ENCODE results near the gene NLRP6. TPM values are rescaled to one million over a fixed set of nuclear protein-coding genes. Genes with fewer than 3 reads are reported as not detected.

Gene NLRP6
- total RNA-seq, 4 donors from 2014 or later = 0.15 to 1.3 (median 0.64) TPM

- Histone ChIP-seq H3K9me3 (no peaks in the 10 kb centered on the region), H3K36me3 (no peaks in the 10 kb centered on the region), H3K4me1 (peaks cover 17% of the 10 kb centered on the region), H3K4me3 (no peak overlapping the region), H3K27ac (no peak overlapping the region), H3K27me3 (no peaks in the 10 kb centered on the region)
- WGBS = 85% methylated on average over 3 of the region's 8 CpGs
- peak in 1 of 2 donors; percentile 52 for DNase-seq (ENCODE audit: low spot score in 2 of 2)
- TF ChIP-seq POLR2AphosphoS5 (IDR thresholded peaks at IDR 0.05) = no peak
Measured at GRCh38 chr11:271319-271715, 6.9 kb upstream of the NLRP6 start.

GRCh38 chr11:272195-272930 is 5.8 kb upstream of the NLRP6 start:
- Histone ChIP-seq H3K27me3 (no peaks in the 10 kb centered on the region), H3K36me3 (no peaks in the 10 kb centered on the region), H3K4me3 (no peak overlapping the region), H3K27ac (no peak overlapping the region), H3K4me1 (peaks cover 17% of the 10 kb centered on the region), H3K9me3 (no peaks in the 10 kb centered on the region)
- TF ChIP-seq POLR2A (IDR thresholded peaks at IDR 0.05) (no peak), POLR2AphosphoS5 (IDR thresholded peaks at IDR 0.05) (no peak), CTCF (IDR thresholded peaks at IDR 0.05) (no peak), EP300 (IDR thresholded peaks at IDR 0.05) (no peak)
- WGBS = 92% methylated on average over 22 of the region's 22 CpGs
- peak in 1 of 2 donors; percentile 60 for DNase-seq (ENCODE audit: low spot score in 2 of 2)

- no peak overlapping the region for H3K4me3 ChIP-seq
- no peaks in the 10 kb centered on the region for H3K9me3 ChIP-seq
- H3K27me3 ChIP-seq = peaks cover 1% of the 10 kb centered on the region
- no peak overlapping the region for H3K27ac ChIP-seq
- TF ChIP-seq EP300 (IDR thresholded peaks at IDR 0.05) = no peak
- TF ChIP-seq POLR2AphosphoS5 (IDR thresholded peaks at IDR 0.05) = no peak
- TF ChIP-seq POLR2A (IDR thresholded peaks at IDR 0.05) = no peak
- TF ChIP-seq CTCF (IDR thresholded peaks at IDR 0.05) = no peak
- peak in 1 of 2 donors; percentile 34 for DNase-seq (ENCODE audit: low spot score in 2 of 2)
- peaks cover 12% of the 10 kb centered on the region for H3K4me1 ChIP-seq
- no peaks in the 10 kb centered on the region for H3K36me3 ChIP-seq
- WGBS = 86% methylated on average over 6 of the region's 6 CpGs
Measured at GRCh38 chr11:272931-273198, 5.3 kb upstream of the NLRP6 start.

GRCh38 chr11:276219-276618 is 2.0 kb upstream of the NLRP6 start:
- no peak for DNase-seq (ENCODE audit: low spot score in 2 of 2)
- H3K27ac ChIP-seq = no peak overlapping the region
- H3K4me1 ChIP-seq = peaks cover 27% of the 10 kb centered on the region
- no peaks in the 10 kb centered on the region for H3K9me3 ChIP-seq
- H3K4me3 ChIP-seq = no peak overlapping the region
- H3K36me3 ChIP-seq = no peaks in the 10 kb centered on the region
- TF ChIP-seq POLR2A (IDR thresholded peaks at IDR 0.05) = no peak
- TF ChIP-seq CTCF (IDR thresholded peaks at IDR 0.05) = no peak
- no peak for TF ChIP-seq POLR2AphosphoS5 (IDR thresholded peaks at IDR 0.05)
- peaks cover 35% of the 10 kb centered on the region for H3K27me3 ChIP-seq

GRCh38 chr11:279040-279965 is 1.1 kb downstream of the NLRP6 start:
- peaks cover 34% of the 10 kb centered on the region for H3K4me1 ChIP-seq
- peak in 1 of 2 donors; percentile 62 for DNase-seq (ENCODE audit: low spot score in 2 of 2)
- H3K27ac ChIP-seq = no peak overlapping the region
- peak overlapping the region; percentile 44 for H3K4me3 ChIP-seq
- H3K36me3 ChIP-seq = no peaks in the 10 kb centered on the region
- no peak for TF ChIP-seq POLR2A (IDR thresholded peaks at IDR 0.05)
- TF ChIP-seq CTCF (IDR thresholded peaks at IDR 0.05) = no peak
- TF ChIP-seq POLR2AphosphoS5 (IDR thresholded peaks at IDR 0.05) = no peak
- no peak for TF ChIP-seq EP300 (IDR thresholded peaks at IDR 0.05)
- 45% methylated on average over 10 of the region's 97 CpGs for WGBS
- peaks cover 64% of the 10 kb centered on the region for H3K27me3 ChIP-seq
- H3K9me3 ChIP-seq = no peaks in the 10 kb centered on the region

All from suprapubic skin (tissue), 4 donors.